GM12874 (cell line): ENCODE measurements around the gene HNRNPA0.

Experiments
- TF ChIP-seq, protein P1 (sequence below): IDR thresholded peaks from 2 replicates; pipeline ENCODE4 v1.5.1; 2011; ENCODE audit warnings: low read depth, mild to moderate bottlenecking, control low read depth, low read length, moderate library complexity; ENCODE audit not compliant: insufficient read depth

HNRNPA0 gene

DNA sequence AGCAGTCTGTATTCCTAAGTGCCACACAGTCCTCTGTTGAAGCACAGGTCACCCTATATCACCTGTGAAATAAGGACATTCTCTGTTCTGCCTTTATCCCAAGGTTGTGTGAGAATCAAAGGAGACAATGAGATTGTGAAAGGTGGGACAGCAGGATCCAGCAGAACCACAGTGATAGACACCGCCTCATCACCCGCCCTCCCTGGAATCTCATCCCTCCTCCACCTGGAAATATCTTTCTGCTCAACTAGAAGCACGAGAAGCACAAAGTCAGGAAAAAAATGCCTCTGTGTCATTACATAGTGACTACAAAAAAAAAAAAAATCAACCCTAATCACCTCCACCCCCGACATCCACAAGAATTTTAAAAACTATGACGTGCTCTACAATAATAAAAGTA is 50.6 kb downstream of the HNRNPA0 start:
- TF ChIP-seq, protein P1, sequence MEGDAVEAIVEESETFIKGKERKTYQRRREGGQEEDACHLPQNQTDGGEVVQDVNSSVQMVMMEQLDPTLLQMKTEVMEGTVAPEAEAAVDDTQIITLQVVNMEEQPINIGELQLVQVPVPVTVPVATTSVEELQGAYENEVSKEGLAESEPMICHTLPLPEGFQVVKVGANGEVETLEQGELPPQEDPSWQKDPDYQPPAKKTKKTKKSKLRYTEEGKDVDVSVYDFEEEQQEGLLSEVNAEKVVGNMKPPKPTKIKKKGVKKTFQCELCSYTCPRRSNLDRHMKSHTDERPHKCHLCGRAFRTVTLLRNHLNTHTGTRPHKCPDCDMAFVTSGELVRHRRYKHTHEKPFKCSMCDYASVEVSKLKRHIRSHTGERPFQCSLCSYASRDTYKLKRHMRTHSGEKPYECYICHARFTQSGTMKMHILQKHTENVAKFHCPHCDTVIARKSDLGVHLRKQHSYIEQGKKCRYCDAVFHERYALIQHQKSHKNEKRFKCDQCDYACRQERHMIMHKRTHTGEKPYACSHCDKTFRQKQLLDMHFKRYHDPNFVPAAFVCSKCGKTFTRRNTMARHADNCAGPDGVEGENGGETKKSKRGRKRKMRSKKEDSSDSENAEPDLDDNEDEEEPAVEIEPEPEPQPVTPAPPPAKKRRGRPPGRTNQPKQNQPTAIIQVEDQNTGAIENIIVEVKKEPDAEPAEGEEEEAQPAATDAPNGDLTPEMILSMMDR, result no peak

- TF ChIP-seq, protein P1, result no peak
Measured at GRCh38 chr5:137700282-137700680, 53.9 kb downstream of the HNRNPA0 start.

DNA sequence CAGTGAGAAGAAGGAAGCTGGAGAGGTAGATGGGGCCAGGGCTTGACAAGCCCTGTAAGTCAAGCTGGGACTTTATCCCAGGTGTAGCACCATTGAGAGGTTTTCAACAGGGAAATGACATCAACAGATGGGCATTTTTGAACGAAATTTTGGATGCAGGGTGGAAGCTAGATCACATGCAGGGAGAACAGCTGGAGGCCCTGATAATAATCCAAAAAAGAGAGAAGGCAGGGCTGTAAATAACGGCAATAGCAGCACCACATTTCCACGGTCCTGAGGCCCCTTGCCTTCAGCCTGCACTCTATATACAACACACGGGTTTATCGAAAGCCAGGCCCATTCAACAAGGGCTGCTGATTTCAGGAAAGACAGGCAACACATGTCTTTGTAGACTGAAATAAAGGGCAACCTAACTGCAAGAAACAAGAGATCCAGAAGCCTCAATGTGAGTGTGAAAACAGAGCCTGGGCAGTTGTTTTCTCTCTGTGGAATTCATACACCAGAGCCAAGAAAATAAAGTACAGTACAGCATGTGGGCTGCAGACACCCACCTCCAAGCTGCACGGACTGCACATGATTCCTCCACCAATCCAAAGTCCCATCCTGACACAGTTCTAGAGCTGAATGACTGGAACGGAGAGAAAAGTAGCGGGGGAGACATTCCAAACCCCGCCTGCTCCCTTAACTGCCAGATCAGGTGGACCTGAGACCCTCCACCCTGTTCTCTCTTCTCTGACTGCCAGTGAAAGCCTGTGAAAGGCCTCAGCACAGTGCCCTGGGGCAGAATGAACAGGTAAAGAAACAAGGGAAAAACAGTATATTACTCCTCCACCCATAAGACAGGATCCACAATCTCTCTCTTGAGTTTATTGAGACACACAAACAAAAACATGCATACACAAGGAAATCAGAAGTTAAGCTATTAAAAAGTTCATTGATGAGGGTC is 54.6 kb downstream of the HNRNPA0 start:
- TF ChIP-seq, protein P1, result no peak

- TF ChIP-seq, protein P1, result no peak
Measured at GRCh38 chr5:137696481-137696880, 57.7 kb downstream of the HNRNPA0 start.

DNA sequence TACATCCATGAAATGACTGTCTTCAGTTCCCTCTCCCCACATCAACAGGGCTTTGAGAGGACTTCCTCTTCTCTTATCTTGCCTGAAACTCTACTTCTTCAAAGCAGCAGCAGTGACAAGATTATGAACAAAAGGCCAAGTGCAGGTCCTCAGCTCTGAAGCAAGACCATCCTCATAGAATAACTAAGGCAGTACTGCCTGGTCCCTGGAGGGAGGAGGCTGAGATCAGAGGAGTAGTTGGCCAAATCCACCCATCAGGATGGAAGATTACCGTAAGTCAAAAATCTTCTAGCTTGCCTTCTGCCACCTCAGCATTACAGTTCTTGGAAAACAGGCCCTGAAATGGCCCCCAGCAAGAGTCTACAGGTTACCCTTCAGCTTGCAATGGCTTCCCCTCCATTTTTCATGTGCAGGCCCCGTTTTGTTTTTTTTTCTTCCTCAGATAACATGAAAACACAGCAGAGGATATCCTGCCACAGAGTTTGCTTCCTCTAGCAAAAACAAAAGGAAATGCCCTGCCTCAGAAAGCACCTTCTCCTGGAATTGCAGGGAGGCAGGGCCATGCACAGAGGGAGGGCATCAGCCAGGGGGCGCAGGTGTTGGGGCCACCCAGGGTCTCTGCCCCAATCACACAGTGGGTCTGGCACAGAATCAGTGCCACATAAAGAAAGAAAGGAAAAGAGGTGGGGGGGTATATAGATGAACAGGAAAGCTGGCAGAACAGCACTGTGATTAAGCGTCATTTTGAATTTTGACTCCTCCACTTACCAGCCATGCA is 58.3 kb downstream of the HNRNPA0 start:
- TF ChIP-seq, protein P1, result no peak
